ENCODE data around the gene CHRNB2.

DNA sequence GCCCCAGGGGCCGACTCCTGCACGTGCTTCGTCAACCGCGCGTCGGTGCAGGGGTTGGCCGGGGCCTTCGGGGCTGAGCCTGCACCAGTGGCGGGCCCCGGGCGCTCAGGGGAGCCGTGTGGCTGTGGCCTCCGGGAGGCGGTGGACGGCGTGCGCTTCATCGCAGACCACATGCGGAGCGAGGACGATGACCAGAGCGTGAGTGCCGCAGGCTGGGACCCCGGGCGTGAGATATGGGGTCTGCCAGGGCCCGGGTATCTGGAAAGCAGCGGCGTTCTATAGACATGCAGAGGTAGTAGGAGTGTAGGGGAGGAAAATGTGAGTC is 4.3 kb downstream of the CHRNB2 start:
- no peak for TF ChIP-seq CTCF (conservative IDR thresholded peaks at IDR 0.05; ENCODE audit: low read length)
- TF ChIP-seq EZH2phosphoT487 (IDR thresholded peaks at IDR 0.05; ENCODE audit: borderline replicate concordance): no peak
